Measurements from ENCODE around the gene M1AP. TPM values are rescaled to one million over a fixed set of nuclear protein-coding genes. Genes with fewer than 3 reads are reported as not detected.

M1AP gene
- total and polyA plus RNA-seq, 5 donors: 0.07 to 1.1 (median 0.31) TPM; not detected in 1

GRCh38 chr2:74619651-74620297, 28.4 kb downstream of the M1AP start:
- 80% methylated on average over 5 of the region's 5 CpGs for WGBS
- DNase-seq (no peak), ATAC-seq (no peak)
- intact Hi-C loops (cut with DNase I): no loop called here
- no peaks in the 10 kb centered on the region for H3K27me3 ChIP-seq (ENCODE audit: control insufficient read depth, insufficient read depth)
- H3K9me3 ChIP-seq (ENCODE audit: control insufficient read depth, low read length): no peaks in the 10 kb centered on the region
- H3K4me3 ChIP-seq (ENCODE audit: low read length): no peak overlapping the region
- no peak overlapping the region for H3K27ac ChIP-seq (ENCODE audit: low read length)
- H3K4me1 ChIP-seq (ENCODE audit: control insufficient read depth, insufficient read depth, low read length): no peaks in the 10 kb centered on the region

DNA sequence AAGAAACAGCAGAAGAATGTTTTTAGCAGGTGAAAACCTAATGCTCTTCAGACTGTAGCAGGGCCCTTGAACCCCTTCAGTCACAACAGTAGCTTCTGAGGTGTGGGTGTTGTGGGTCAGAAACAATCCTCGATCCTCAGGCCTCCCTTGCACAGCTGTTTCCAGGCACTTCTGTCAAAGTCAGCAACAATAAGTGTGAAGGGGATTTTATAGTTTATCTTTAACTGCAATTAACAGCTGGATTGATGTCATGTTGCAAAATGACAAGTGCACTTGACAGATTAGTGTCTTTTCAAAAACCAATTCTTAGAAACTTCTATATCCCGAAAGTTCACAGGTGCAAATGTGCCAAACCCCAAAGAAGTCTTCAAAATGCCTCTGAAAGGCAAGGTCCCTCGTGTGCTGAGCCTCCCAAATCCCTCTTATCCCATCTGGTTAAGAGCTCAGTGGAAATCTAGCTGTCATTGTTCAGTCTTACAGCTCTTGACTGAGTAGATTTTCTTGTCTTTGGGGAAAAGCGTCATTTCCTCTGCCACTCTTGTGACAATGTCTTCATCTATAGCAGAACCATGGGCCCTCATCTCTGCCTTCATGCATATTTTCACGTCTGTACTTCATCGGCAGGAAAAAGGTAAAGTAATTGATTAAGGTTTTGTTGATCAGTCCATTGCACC, 29.6 kb downstream of the M1AP start:
- DNase-seq: no peak
- Histone ChIP-seq H3K4me1 (ENCODE audit: control insufficient read depth, insufficient read depth, low read length) (no peaks in the 10 kb centered on the region), H3K4me3 (ENCODE audit: low read length) (no peak overlapping the region), H3K27ac (ENCODE audit: low read length) (no peak overlapping the region), H3K9me3 (ENCODE audit: control insufficient read depth, low read length) (no peaks in the 10 kb centered on the region), H3K27me3 (ENCODE audit: control insufficient read depth, insufficient read depth) (no peaks in the 10 kb centered on the region)
- WGBS: 71% methylated on average over 6 of the region's 6 CpGs
- no peak for ATAC-seq
- intact Hi-C loops (cut with DNase I): no loop called here

DNA sequence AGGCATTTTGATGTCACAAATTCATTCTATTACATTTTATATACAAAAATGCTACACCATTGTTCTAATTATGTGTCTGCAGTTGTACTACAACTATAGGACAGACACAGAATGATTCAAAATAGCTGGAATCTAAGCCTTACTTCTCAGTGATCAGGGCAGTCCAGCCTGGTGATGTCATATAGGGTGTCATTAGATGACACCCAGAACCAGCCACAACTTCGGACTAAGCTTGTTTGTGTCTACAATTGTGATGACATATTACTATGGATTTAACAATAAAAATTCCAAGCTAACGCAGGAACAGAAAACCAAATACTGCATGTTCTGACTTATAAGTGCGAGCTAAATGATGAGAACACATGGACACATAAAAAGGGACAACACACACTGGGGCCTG, 31.0 kb downstream of the M1AP start:
- H3K27ac ChIP-seq (ENCODE audit: low read length): no peak overlapping the region
- intact Hi-C loops (cut with DNase I): no loop called here
- H3K4me1 ChIP-seq (ENCODE audit: control insufficient read depth, insufficient read depth, low read length): no peaks in the 10 kb centered on the region
- H3K4me3 ChIP-seq (ENCODE audit: low read length): no peak overlapping the region
- H3K9me3 ChIP-seq (ENCODE audit: control insufficient read depth, low read length): no peaks in the 10 kb centered on the region
- WGBS: 80% methylated on average over 3 of the region's 3 CpGs
- ATAC-seq: no peak
- DNase-seq: no peak
- H3K27me3 ChIP-seq (ENCODE audit: control insufficient read depth, insufficient read depth): no peaks in the 10 kb centered on the region

GRCh38 chr2:74606927-74607326, 41.2 kb downstream of the M1AP start:
- no peaks in the 10 kb centered on the region for H3K9me3 ChIP-seq (ENCODE audit: control insufficient read depth, low read length)
- intact Hi-C loops (cut with DNase I): no loop called here
- H3K27ac ChIP-seq (ENCODE audit: low read length): no peak overlapping the region
- no peaks in the 10 kb centered on the region for H3K4me1 ChIP-seq (ENCODE audit: control insufficient read depth, insufficient read depth, low read length)
- H3K4me3 ChIP-seq (ENCODE audit: low read length): no peak overlapping the region
- 58% methylated on average over 5 of the region's 5 CpGs for WGBS
- ATAC-seq: no peak
- no peaks in the 10 kb centered on the region for H3K27me3 ChIP-seq (ENCODE audit: control insufficient read depth, insufficient read depth)
- DNase-seq: no peak

GRCh38 chr2:74603282-74604000, 44.7 kb downstream of the M1AP start:
- intact Hi-C loops (cut with DNase I): no loop called here
- H3K4me1 ChIP-seq (ENCODE audit: control insufficient read depth, insufficient read depth, low read length): no peaks in the 10 kb centered on the region
- H3K27ac ChIP-seq (ENCODE audit: low read length): no peak overlapping the region
- ATAC-seq (no peak), DNase-seq (no peak)
- WGBS: 68% methylated on average over 7 of the region's 7 CpGs
- no peak overlapping the region for H3K4me3 ChIP-seq (ENCODE audit: low read length)
- H3K27me3 ChIP-seq (ENCODE audit: control insufficient read depth, insufficient read depth): no peaks in the 10 kb centered on the region
- H3K9me3 ChIP-seq (ENCODE audit: control insufficient read depth, low read length): no peaks in the 10 kb centered on the region

DNA sequence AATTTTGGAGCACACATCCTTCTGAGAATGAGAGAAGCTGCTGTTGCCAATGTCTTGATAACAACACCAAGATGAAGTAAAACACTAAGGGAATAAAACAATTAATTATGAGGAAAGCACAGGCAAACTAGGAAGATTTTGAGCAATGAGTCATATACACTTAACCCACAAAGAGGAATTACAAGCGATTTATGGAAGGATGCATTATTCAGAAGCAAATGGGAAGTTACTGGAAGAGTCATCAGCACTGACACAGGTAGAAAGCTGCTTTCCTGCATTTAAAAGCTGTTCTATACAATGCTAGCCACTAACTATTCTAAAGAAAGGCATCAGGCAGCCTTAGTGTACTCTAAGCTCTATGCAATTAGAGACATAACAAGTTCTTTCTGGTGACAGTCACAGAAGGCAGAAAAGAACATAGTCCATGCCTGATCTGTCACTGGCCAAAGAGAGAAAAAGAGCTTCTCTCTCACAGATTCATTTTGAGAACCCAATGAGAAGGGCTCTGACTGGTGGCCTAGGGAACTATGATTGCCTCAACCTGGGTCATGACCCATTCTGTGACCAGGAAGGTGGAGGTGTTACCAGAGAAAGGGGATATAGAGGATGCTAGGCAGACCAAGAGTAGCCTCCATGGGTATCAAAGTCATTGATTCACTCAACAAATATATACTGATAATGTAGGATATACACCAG, 45.4 kb downstream of the M1AP start:
- H3K4me1 ChIP-seq (ENCODE audit: control insufficient read depth, insufficient read depth, low read length): no peaks in the 10 kb centered on the region
- no peaks in the 10 kb centered on the region for H3K9me3 ChIP-seq (ENCODE audit: control insufficient read depth, low read length)
- no peak overlapping the region for H3K4me3 ChIP-seq (ENCODE audit: low read length)
- no peak overlapping the region for H3K27ac ChIP-seq (ENCODE audit: low read length)
- H3K27me3 ChIP-seq (ENCODE audit: control insufficient read depth, insufficient read depth): no peaks in the 10 kb centered on the region
- DNase-seq (no peak), ATAC-seq (no peak)
- WGBS: 51% methylated on average over 1 of the region's 1 CpG
- intact Hi-C loops (cut with DNase I): no loop called here

DNA sequence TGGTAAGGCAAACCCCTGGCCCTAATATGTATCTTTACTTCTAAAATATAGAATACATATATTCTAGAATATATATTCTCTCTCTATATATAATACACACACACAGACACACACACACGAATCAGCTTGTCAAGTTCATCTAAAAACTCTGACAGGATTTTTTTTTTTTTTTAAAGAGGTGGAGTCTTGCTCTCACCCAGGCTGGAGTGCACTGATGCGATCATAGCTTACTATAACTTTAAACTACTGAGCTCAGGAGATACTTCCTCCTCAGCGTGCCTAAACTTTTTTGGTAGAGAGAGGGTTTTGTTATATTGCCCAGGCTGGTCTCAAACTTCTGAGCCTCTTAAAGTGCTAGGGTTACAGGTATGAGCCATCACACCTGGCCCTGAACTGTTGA, 48.5 kb downstream of the M1AP start:
- 56% methylated on average over 3 of the region's 3 CpGs for WGBS
- no peak overlapping the region for H3K4me3 ChIP-seq (ENCODE audit: low read length)
- no peak overlapping the region for H3K27ac ChIP-seq (ENCODE audit: low read length)
- H3K9me3 ChIP-seq (ENCODE audit: control insufficient read depth, low read length): no peaks in the 10 kb centered on the region
- intact Hi-C loops (cut with DNase I): no loop called here
- no peaks in the 10 kb centered on the region for H3K4me1 ChIP-seq (ENCODE audit: control insufficient read depth, insufficient read depth, low read length)
- ATAC-seq: no peak
- DNase-seq: no peak
- no peaks in the 10 kb centered on the region for H3K27me3 ChIP-seq (ENCODE audit: control insufficient read depth, insufficient read depth)

GRCh38 chr2:74597410-74597809, 50.7 kb downstream of the M1AP start:
- DNase-seq (no peak), ATAC-seq (no peak)
- H3K27me3 ChIP-seq (ENCODE audit: control insufficient read depth, insufficient read depth): no peaks in the 10 kb centered on the region
- no peak overlapping the region for H3K27ac ChIP-seq (ENCODE audit: low read length)
- 56% methylated on average over 1 of the region's 1 CpG for WGBS
- no peak overlapping the region for H3K4me3 ChIP-seq (ENCODE audit: low read length)
- no peaks in the 10 kb centered on the region for H3K4me1 ChIP-seq (ENCODE audit: control insufficient read depth, insufficient read depth, low read length)
- no peaks in the 10 kb centered on the region for H3K9me3 ChIP-seq (ENCODE audit: control insufficient read depth, low read length)
- intact Hi-C loops (cut with DNase I): no loop called here

DNA sequence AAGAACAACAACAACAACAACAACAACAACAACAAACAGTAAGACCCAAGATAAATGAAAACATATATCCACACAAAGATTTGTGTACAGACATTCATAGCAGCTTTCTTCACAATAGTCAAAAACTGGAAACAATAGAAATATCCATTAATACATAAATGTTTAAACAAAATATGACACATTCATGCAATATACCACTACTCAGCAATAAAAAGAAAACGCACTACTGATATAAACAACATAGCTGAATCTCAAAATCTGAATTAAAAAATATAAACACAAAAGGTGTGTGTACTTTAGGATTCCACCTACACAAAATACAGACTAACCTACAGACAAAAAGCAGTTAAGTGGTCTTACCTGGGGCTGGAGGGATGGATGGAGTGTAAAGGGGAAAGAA, 51.5 kb downstream of the M1AP start:
- H3K27ac ChIP-seq (ENCODE audit: low read length): no peak overlapping the region
- DNase-seq (no peak), ATAC-seq (no peak)
- no peaks in the 10 kb centered on the region for H3K27me3 ChIP-seq (ENCODE audit: control insufficient read depth, insufficient read depth)
- no peaks in the 10 kb centered on the region for H3K9me3 ChIP-seq (ENCODE audit: control insufficient read depth, low read length)
- H3K4me1 ChIP-seq (ENCODE audit: control insufficient read depth, insufficient read depth, low read length): no peaks in the 10 kb centered on the region
- WGBS: 51% methylated on average over 1 of the region's 1 CpG
- H3K4me3 ChIP-seq (ENCODE audit: low read length): no peak overlapping the region
- intact Hi-C loops (cut with DNase I): no loop called here

DNA sequence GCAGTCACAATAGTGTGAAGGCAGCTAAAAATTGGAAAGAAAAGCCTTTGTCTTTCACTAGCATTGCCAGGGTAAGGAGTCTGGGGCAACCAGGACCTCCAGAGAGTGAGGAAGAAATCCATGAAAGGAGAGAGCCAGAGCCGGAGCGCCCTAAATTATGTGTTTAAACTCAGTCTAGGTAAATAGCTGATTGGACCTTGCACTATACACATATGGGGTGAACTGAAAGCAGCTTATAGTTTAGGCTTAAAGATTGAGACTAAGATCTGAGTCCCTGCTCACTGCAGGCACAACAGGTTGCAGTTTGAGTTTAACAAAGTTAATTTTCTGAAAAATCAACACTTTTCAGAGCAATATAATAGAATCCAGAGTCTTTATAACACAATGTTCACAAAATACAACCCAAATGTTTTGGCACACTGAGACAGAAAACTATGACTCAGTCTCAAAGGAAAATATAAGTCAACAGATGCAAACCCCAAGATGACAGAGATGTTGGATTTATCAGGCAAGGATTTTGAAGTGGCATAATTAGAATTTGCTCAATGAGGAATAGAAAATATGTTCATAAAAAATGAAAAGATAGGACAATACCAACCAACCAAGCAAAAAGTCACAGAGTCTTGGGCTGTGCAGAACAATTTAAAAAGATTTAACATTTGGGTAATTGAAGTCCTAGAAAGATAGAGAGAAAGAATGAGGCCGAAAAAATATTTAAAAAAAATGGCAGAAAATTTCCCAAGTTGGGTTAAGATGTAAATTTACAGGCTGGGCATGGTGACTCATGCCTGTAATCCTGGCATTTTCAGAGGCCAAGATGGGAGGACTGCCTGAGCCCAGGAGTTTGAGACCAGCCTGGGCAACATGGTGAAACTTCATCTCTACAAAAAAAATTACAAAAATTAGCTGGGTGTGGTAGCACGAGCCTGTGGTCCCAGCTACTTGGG, 54.0 kb downstream of the M1AP start:
- ATAC-seq (no peak), DNase-seq (no peak)
- H3K4me3 ChIP-seq (ENCODE audit: low read length): no peak overlapping the region
- 75% methylated on average over 4 of the region's 4 CpGs for WGBS
- intact Hi-C loops (cut with DNase I): no loop called here
- H3K27ac ChIP-seq (ENCODE audit: low read length): no peak overlapping the region
- no peaks in the 10 kb centered on the region for H3K4me1 ChIP-seq (ENCODE audit: control insufficient read depth, insufficient read depth, low read length)
- H3K9me3 ChIP-seq (ENCODE audit: control insufficient read depth, low read length): no peaks in the 10 kb centered on the region
- no peaks in the 10 kb centered on the region for H3K27me3 ChIP-seq (ENCODE audit: control insufficient read depth, insufficient read depth)
